HepG2 (cell line): ENCODE results near the gene SCART1. TPM values are rescaled to one million over a fixed set of nuclear protein-coding genes. Genes with fewer than 3 reads are reported as not detected.

Experiments used
- ATAC-seq: fragments of 200-7000 bp; cut with Tn5 transposase; 3 replicates; pipeline ENCODE4 v1.9.1; 2020; ENCODE audit warnings: mild to moderate bottlenecking, moderate library complexity
- BruUV-seq: library from RNA; stranded (reverse); fragments of 400-500 nt; replicated peaks from 2 replicates; lab custom pipeline; 2021; lab: Mats Ljungman, UMichigan
- CTCF ChIA-PET: fragments of 300-600 bp; formaldehyde crosslinking; extraction: SDS; loops from one replicate; lab custom pipeline; 2021; ENCODE audit warnings: low total read pairs, inconsistent platforms, low intra/inter-chr PET ratio; lab: Yijun Ruan, JAX
- POLR2A ChIA-PET: fragments of 350-600 bp; sonication (Branson Sonifier 250); formaldehyde crosslinking; loops from one replicate; lab custom pipeline; 2020; ENCODE audit warnings: antibody characterized with exemption, inconsistent platforms; lab: Yijun Ruan, JAX
- DNase-seq: peaks from one replicate; pipeline ENCODE4 v3.0.0-alpha.2; 2015; ENCODE audit warnings: low spot score
- FAIRE-seq: peaks from 3 replicates; lab custom pipeline; 2011; peaks lifted over from hg19 to GRCh38; lab: Jason Lieb, UNC
- H2AFZ ChIP-seq: one replicate; pipeline ENCODE4 v1.6.1; 2011; ENCODE audit warnings: low read length, inconsistent platforms
- H3K27ac ChIP-seq: fragments of 300-600 bp; 3 replicates; pipeline ENCODE4 v1.8.0; 2011; ENCODE audit warnings: mixed run types, mild to moderate bottlenecking, mixed read lengths, low read length, inconsistent platforms; ENCODE audit not compliant: insufficient read depth; ENCODE audit errors: extremely low read length
- H3K27me3 ChIP-seq, 2 experiments: fragments of 200-600 bp in 1 of 2; 2 replicates in 1 of 2; 3 replicates in 1 of 2; pipeline versions ENCODE4 v1.6.0 to v1.8.0; 2011; ENCODE audit warnings: low read length in 2 of 2, mild to moderate bottlenecking in 2 of 2, moderate library complexity in 2 of 2, inconsistent platforms in 1 of 2; ENCODE audit not compliant: insufficient read depth in 2 of 2, control insufficient read depth in 1 of 2
- H3K36me3 ChIP-seq, 2 experiments: fragments of 200-600 bp in 1 of 2; replicated peaks in 1 of 2; 2 replicates in 1 of 2; 3 replicates in 1 of 2; pipeline versions ENCODE4 v1.5.1 to v1.8.0; 2011; ENCODE audit warnings: low read length in 2 of 2, inconsistent platforms in 1 of 2; ENCODE audit not compliant: insufficient read depth in 2 of 2, control insufficient read depth in 1 of 2
- H3K4me1 ChIP-seq: 2 replicates; pipeline ENCODE4 v1.5.1; 2012; ENCODE audit warnings: low read length, inconsistent platforms; ENCODE audit not compliant: insufficient read depth
- H3K4me2 ChIP-seq: 2 replicates; pipeline ENCODE4 v1.6.0; 2011; ENCODE audit warnings: low read depth, low read length, inconsistent platforms
- H3K4me3 ChIP-seq, 3 experiments: fragments of 200-600 bp in 1 of 3; sonication (generic), shearing (Covaris generic) in 1 of 3; replicated peaks in 1 of 3; 2 replicates each; pipeline ENCODE4 v1.5.1; 2011 to 2016; ENCODE audit warnings: low read length in 3 of 3, inconsistent platforms in 2 of 3, low read depth in 2 of 3, mild to moderate bottlenecking in 2 of 3, control low read depth in 1 of 3, mixed read lengths in 1 of 3; ENCODE audit not compliant: insufficient read depth in 1 of 3
- H3K79me2 ChIP-seq: one replicate; pipeline ENCODE4 v1.6.1; 2011; ENCODE audit warnings: low read length, inconsistent platforms; ENCODE audit not compliant: insufficient read depth
- H3K9ac ChIP-seq: 2 replicates; pipeline ENCODE4 v1.6.0; 2011; ENCODE audit warnings: mild to moderate bottlenecking, low read depth, low read length, inconsistent platforms; ENCODE audit not compliant: insufficient read depth
- H3K9me3 ChIP-seq: 2 replicates; pipeline ENCODE4 v1.5.1; 2012; ENCODE audit warnings: mild to moderate bottlenecking, low read length
- H4K20me1 ChIP-seq: 2 replicates; pipeline ENCODE4 v1.6.0; 2011; ENCODE audit warnings: inconsistent platforms, mild to moderate bottlenecking, low read length, moderate library complexity; ENCODE audit not compliant: insufficient read depth
- ATRX ChIP-seq: sonication (generic); formaldehyde crosslinking; IDR thresholded peaks from 2 replicates; pipeline ENCODE4 v1.4.0; 2020; ENCODE audit warnings: missing genetic modification reagents, borderline replicate concordance
- CEBPZ ChIP-seq: IDR thresholded peaks from 2 replicates; pipeline ENCODE4 v1.6.1; 2012; ENCODE audit warnings: low read length, improper control_type of control experiment
- FOXA3 ChIP-seq: IDR thresholded peaks from 2 replicates; pipeline ENCODE4 v1.6.1; 2016; ENCODE audit warnings: missing genetic modification reagents, missing compliant biosample characterization
- HINFP ChIP-seq: sonication (generic); formaldehyde crosslinking; IDR thresholded peaks from 2 replicates; pipeline ENCODE4 v1.4.0; 2020; ENCODE audit warnings: low read depth, mild to moderate bottlenecking, missing genetic modification reagents
- MED8 ChIP-seq: sonication (generic); formaldehyde crosslinking; IDR thresholded peaks from 2 replicates; pipeline ENCODE4 v1.8.1; 2023; ENCODE audit warnings: mild to moderate bottlenecking, missing genetic modification reagents; ENCODE audit not compliant: insufficient replicate concordance
- MTF1 ChIP-seq: sonication (generic); formaldehyde crosslinking; IDR thresholded peaks from 2 replicates; pipeline ENCODE4 v1.5.0; 2020; ENCODE audit warnings: missing genetic modification reagents
- ONECUT2 ChIP-seq: sonication (generic); formaldehyde crosslinking; IDR thresholded peaks from 2 replicates; pipeline ENCODE4 v1.4.0; 2020; ENCODE audit warnings: missing genetic modification reagents
- PBX3 ChIP-seq: sonication (generic); formaldehyde crosslinking; IDR thresholded peaks from 2 replicates; pipeline ENCODE4 v1.8.1; 2023; ENCODE audit warnings: missing genetic modification reagents, inconsistent platforms, borderline replicate concordance
- SUZ12 ChIP-seq: fragments of 150-350 bp; IDR thresholded peaks from 2 replicates; pipeline ENCODE4 v1.6.1; 2014; ENCODE audit warnings: low read depth, low read length
- TAF1 ChIP-seq: sonication (generic); formaldehyde crosslinking; IDR thresholded peaks from 2 replicates; pipeline ENCODE4 v1.4.0; 2020; ENCODE audit warnings: missing genetic modification reagents
- TBL1XR1 ChIP-seq: fragments of 150-350 bp; IDR thresholded peaks from 2 replicates; pipeline ENCODE4 v1.6.1; 2014; ENCODE audit warnings: borderline replicate concordance, low read length; ENCODE audit not compliant: partially characterized antibody
- TBX2 ChIP-seq: sonication (generic); formaldehyde crosslinking; IDR thresholded peaks from 2 replicates; pipeline ENCODE4 v1.5.0; 2020; ENCODE audit warnings: missing genetic modification reagents, mild to moderate bottlenecking, borderline replicate concordance
- TRIM22 ChIP-seq: fragments of 450-650 bp; IDR thresholded peaks from 2 replicates; pipeline ENCODE4 v1.6.1; 2017
- ZGPAT ChIP-seq: IDR thresholded peaks from 2 replicates; pipeline ENCODE4 v1.6.1; 2016; ENCODE audit warnings: mild to moderate bottlenecking
- ZNF616 ChIP-seq: sonication (generic); formaldehyde crosslinking; IDR thresholded peaks from 2 replicates; pipeline ENCODE4 v1.5.0; 2020; ENCODE audit warnings: low read depth, mild to moderate bottlenecking, missing genetic modification reagents
- ZNF790 ChIP-seq: sonication (generic); formaldehyde crosslinking; IDR thresholded peaks from 2 replicates; pipeline ENCODE4 v1.8.0; 2022; ENCODE audit warnings: missing genetic modification reagents, mild to moderate bottlenecking, borderline replicate concordance
- WGBS: methylation state at CpG from one replicate; pipeline ENCODE4 v1.1.6; 2017; ENCODE audit warnings: low lambda C conversion rate; 5-methylcytosine and 5-hydroxymethylcytosine counted together
- in situ Hi-C: cut with HindIII; loops from 2 replicates; pipeline ENCODE4 v1.10.0; 2017; ENCODE audit warnings: low pct_unique_long_range_greater_than_20kb; ENCODE audit not compliant: extremely low pct_ligation_motif_present
- intact Hi-C: fragments of 100-400 bp; cut with micrococcal nuclease; formaldehyde crosslinking; loops from one replicate; pipeline ENCODE4 v1.10.0; 2022; ENCODE audit not compliant: unreplicated experiment
- polyA plus RNA-seq, 8 experiments: library from polyadenylated mRNA; depleted of rRNA in 3 of 8; stranded (reverse) in 7 of 8; unstranded in 1 of 8; fragments of >200 nt; fragmentation: Illumina TruSeq in 4 of 8; extraction: Trizol in 4 of 8; gene quantifications; 2 replicates each; pipeline versions ENCODE4 v1.2.1 to v1.2.3, GENCODE V29; 2011 to 2016; ENCODE audit warnings: low read depth in 4 of 8, missing spikeins in 1 of 8, mixed read lengths in 1 of 8; ENCODE audit not compliant: insufficient read depth in 1 of 8
- total RNA-seq, 5 experiments: library from RNA; depleted of rRNA; stranded (reverse); fragments of >200 nt; fragmentation: Illumina TruSeq; extraction: Trizol; gene quantifications; 2 replicates each; pipeline ENCODE4 v1.2.3, GENCODE V29; 2016; ENCODE audit warnings: low read depth in 1 of 5

SCART1 gene
- total and polyA plus RNA-seq, 2 of the 13 experiments (the other 11 are each of a cell fraction or from before 2014, with no cell fraction given), result 0.46 to 1.1 TPM

GRCh38 chr10:133448120-133448519, 5.6 kb upstream of the SCART1 start (continued):
- TF ChIP-seq CEBPZ (no peak), TAF1 (CRISPR knock-in tag) (no peak), FOXA3 (CRISPR knock-in tag) (no peak), HINFP (CRISPR knock-in tag) (no peak), ZNF616 (no peak)

- 28% methylated on average over 4 of the region's 4 CpGs for WGBS
- TF ChIP-seq ATRX (no peak), TBX2 (CRISPR knock-in tag) (no peak), TBL1XR1 (no peak), ZNF790 (CRISPR knock-in tag) (no peak), PBX3 (CRISPR knock-in tag) (no peak), TRIM22 (no peak), MTF1 (no peak), MED8 (CRISPR knock-in tag) (no peak), SUZ12 (no peak), ZGPAT (no peak), TAF1 (CRISPR knock-in tag) (no peak), ONECUT2 (CRISPR knock-in tag) (no peak)
These were observed 2.4 kb upstream of the SCART1 start for GRCh38 chr10:133451346-133451745.

More at GRCh38 chr10:133451346-133451745, 2.4 kb upstream of the SCART1 start:
- DNase-seq (no peak), ATAC-seq (no peak), FAIRE-seq (no peak)
- POLR2A ChIA-PET, result no interaction called here
- Histone ChIP-seq H3K9ac (no peak overlapping the region), H3K27ac (no peak overlapping the region), H3K27me3 (no peaks in the 10 kb centered on the region), H4K20me1 (no peaks in the 10 kb centered on the region), H2AFZ (no peak overlapping the region), H3K4me1 (no peaks in the 10 kb centered on the region), H3K9me3 (peaks cover 27% of the 10 kb centered on the region), H3K4me2 (no peak overlapping the region), H3K36me3 (no peaks in the 10 kb centered on the region), H3K79me2 (no peaks in the 10 kb centered on the region), H3K4me3 (no peak overlapping the region)
- in situ Hi-C loops, result no loop called here
- BruUV-seq, result no TSS peak
- CTCF ChIA-PET, result no interaction called here
- intact Hi-C loops, result no loop called here
